ENCODE results near the gene DGKI.

DGKI gene

GRCh38 chr7:137774793-137775201, 72.0 kb downstream of the DGKI start:
- Histone ChIP-seq H3K4me1 (ENCODE audit: control insufficient read depth, insufficient read depth, low read length) (no peaks in the 10 kb centered on the region), H3K4me3 (ENCODE audit: low read depth, low read length) (no peak overlapping the region), H3K27ac (ENCODE audit: extremely low read depth, low read depth, low read length) (no peak overlapping the region), H3K9me3 (ENCODE audit: control insufficient read depth, insufficient read depth, low read depth, low read length) (no peaks in the 10 kb centered on the region), H3K36me3 (ENCODE audit: control insufficient read depth in 2 of 2, insufficient read depth in 1 of 2, low read length in 2 of 2) (no peaks in the 10 kb centered on the region)
- ChIA-PET CTCF (no interaction called here), POLR2A (no interaction called here)
- TF ChIP-seq ZNF341 (tag by site-specific recombination; IDR thresholded peaks at IDR 0.05; ENCODE audit: low read depth) (no peak), ZNF24 (tag by site-specific recombination; IDR thresholded peaks at IDR 0.05) (no peak), INSM2 (tag by site-specific recombination; IDR thresholded peaks at IDR 0.05) (no peak), ZNF560 (tag by site-specific recombination; IDR thresholded peaks at IDR 0.05; ENCODE audit: borderline replicate concordance) (no peak), SP3 (tag by site-specific recombination; IDR thresholded peaks at IDR 0.05) (no peak), ZNF580 (tag by site-specific recombination; IDR thresholded peaks at IDR 0.05) (no peak), ZNF501 (tag by site-specific recombination; IDR thresholded peaks at IDR 0.05) (no peak)

GRCh38 chr7:137772748-137773147, 74.0 kb downstream of the DGKI start:
- TF ChIP-seq ZNF571 (tag by site-specific recombination; IDR thresholded peaks at IDR 0.05) (no peak), ZNF580 (tag by site-specific recombination; IDR thresholded peaks at IDR 0.05) (no peak), ZNF843 (tag by site-specific recombination; IDR thresholded peaks at IDR 0.05) (no peak), ZNF184 (tag by site-specific recombination; IDR thresholded peaks at IDR 0.05) (no peak), ZNF626 (tag by site-specific recombination; IDR thresholded peaks at IDR 0.05) (no peak), ZNF175 (tag by site-specific recombination; IDR thresholded peaks at IDR 0.05) (no peak)
- no peak overlapping the region for H3K27ac ChIP-seq (ENCODE audit: extremely low read depth, low read depth, low read length)
- H3K36me3 ChIP-seq (ENCODE audit: control insufficient read depth in 2 of 2, insufficient read depth in 1 of 2, low read length in 2 of 2), result no peaks in the 10 kb centered on the region
- no peak overlapping the region for H3K4me3 ChIP-seq (ENCODE audit: low read depth, low read length)
- CTCF ChIA-PET, result no interaction called here
- no peaks in the 10 kb centered on the region for H3K4me1 ChIP-seq (ENCODE audit: control insufficient read depth, insufficient read depth, low read length)
- H3K9me3 ChIP-seq (ENCODE audit: control insufficient read depth, insufficient read depth, low read depth, low read length), result no peaks in the 10 kb centered on the region
- POLR2A ChIA-PET, result no interaction called here

GRCh38 chr7:137772316-137772715, 74.5 kb downstream of the DGKI start:
- H3K4me3 ChIP-seq (ENCODE audit: low read depth, low read length), result no peak overlapping the region
- TF ChIP-seq SCRT1 (tag by site-specific recombination; IDR thresholded peaks at IDR 0.05; ENCODE audit: borderline replicate concordance) (no peak), ZNF133 (tag by site-specific recombination; IDR thresholded peaks at IDR 0.05) (no peak), ZNF214 (tag by site-specific recombination; IDR thresholded peaks at IDR 0.05; ENCODE audit: borderline replicate concordance) (no peak), ZNF580 (tag by site-specific recombination; IDR thresholded peaks at IDR 0.05) (no peak), AEBP2 (tag by site-specific recombination; IDR thresholded peaks at IDR 0.05; ENCODE audit: borderline replicate concordance) (no peak)
- H3K27ac ChIP-seq (ENCODE audit: extremely low read depth, low read depth, low read length), result no peak overlapping the region
- H3K36me3 ChIP-seq (ENCODE audit: control insufficient read depth in 2 of 2, insufficient read depth in 1 of 2, low read length in 2 of 2), result no peaks in the 10 kb centered on the region
- H3K4me1 ChIP-seq (ENCODE audit: control insufficient read depth, insufficient read depth, low read length), result no peaks in the 10 kb centered on the region
- ChIA-PET CTCF (no interaction called here), POLR2A (no interaction called here)
- no peaks in the 10 kb centered on the region for H3K9me3 ChIP-seq (ENCODE audit: control insufficient read depth, insufficient read depth, low read depth, low read length)
